ENCODE data around the gene XRCC1.

DNA sequence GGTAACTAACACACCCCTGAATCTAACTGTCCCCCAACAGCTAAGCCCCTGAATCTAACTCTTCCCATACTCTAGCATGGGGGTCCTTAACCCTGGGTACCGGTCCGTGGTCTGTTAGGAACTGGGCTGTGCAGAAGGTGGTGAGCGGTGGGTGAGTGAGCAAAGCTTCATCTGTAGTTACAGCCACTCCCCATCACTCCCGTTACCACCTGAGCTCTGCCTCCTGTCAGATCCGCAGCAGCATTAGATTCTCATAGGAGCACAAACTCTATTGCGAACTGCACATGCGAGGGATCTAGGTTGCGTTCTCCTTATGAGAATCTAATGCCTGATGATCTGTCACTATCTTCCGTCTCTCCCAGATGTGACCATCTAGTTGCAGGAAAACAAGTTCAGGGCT, 64.6 kb downstream of the XRCC1 start:
- TF ChIP-seq POLR2A (IDR thresholded peaks at IDR 0.05) (no peak), EP300 (IDR thresholded peaks at IDR 0.05) (no peak)
- TF ChIP-seq, protein P1, sequence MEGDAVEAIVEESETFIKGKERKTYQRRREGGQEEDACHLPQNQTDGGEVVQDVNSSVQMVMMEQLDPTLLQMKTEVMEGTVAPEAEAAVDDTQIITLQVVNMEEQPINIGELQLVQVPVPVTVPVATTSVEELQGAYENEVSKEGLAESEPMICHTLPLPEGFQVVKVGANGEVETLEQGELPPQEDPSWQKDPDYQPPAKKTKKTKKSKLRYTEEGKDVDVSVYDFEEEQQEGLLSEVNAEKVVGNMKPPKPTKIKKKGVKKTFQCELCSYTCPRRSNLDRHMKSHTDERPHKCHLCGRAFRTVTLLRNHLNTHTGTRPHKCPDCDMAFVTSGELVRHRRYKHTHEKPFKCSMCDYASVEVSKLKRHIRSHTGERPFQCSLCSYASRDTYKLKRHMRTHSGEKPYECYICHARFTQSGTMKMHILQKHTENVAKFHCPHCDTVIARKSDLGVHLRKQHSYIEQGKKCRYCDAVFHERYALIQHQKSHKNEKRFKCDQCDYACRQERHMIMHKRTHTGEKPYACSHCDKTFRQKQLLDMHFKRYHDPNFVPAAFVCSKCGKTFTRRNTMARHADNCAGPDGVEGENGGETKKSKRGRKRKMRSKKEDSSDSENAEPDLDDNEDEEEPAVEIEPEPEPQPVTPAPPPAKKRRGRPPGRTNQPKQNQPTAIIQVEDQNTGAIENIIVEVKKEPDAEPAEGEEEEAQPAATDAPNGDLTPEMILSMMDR (IDR thresholded peaks at IDR 0.05), result no peak
